Gastroesophageal sphincter (tissue), 4 donors: ENCODE data around the gene SETD1A. TPM values are rescaled to one million over a fixed set of nuclear protein-coding genes. Genes with fewer than 3 reads are reported as not detected.

Source experiments
- ATAC-seq: fragments of 150-250 bp; one replicate; pipeline ENCODE4 v1.9.1; 2016; ENCODE audit warnings: mild to moderate bottlenecking, moderate library complexity
- H3K27ac ChIP-seq, 4 donors: fragments of 200-600 bp; sonication (generic) in 3 of 4; 1 replicate in 3 of 4; 2 replicates in 1 of 4; pipeline ENCODE4 v1.5.1; 2016 to 2019
- H3K27me3 ChIP-seq: fragments of 200-600 bp; sonication (generic); one replicate; pipeline ENCODE4 v1.5.1; 2019
- H3K36me3 ChIP-seq, 2 donors: fragments of 200-600 bp; sonication (generic); one replicate each; pipeline ENCODE4 v1.5.1; 2019; ENCODE audit warnings: control low read depth in 1 of 2
- H3K4me1 ChIP-seq, 3 donors: fragments of 200-600 bp; sonication (generic); 1 replicate in 2 of 3; 2 replicates in 1 of 3; pipeline ENCODE4 v1.5.1; 2016 to 2019; ENCODE audit warnings: control low read depth in 2 of 3
- H3K4me3 ChIP-seq, 2 donors: fragments of 200-600 bp; sonication (generic); one replicate each; pipeline ENCODE4 v1.5.1; 2019; ENCODE audit warnings: mild to moderate bottlenecking in 1 of 2, moderate library complexity in 1 of 2
- H3K9me3 ChIP-seq, 3 donors: fragments of 200-600 bp; sonication (generic); one replicate each; pipeline ENCODE4 v1.5.1; 2017 to 2019; ENCODE audit warnings: control low read depth in 2 of 3
- CTCF ChIP-seq, 4 experiments: fragments of 200-600 bp in 2 of 4; fragments of 450-650 bp in 2 of 4; sonication (generic) in 1 of 4; IDR thresholded peaks; one replicate each; pipeline ENCODE4 v1.5.1; 2017 to 2019; ENCODE audit warnings: antibody characterized with exemption in 4 of 4, mild to moderate bottlenecking in 2 of 4, moderate library complexity in 2 of 4
- EP300 ChIP-seq: sonication (generic); formaldehyde crosslinking; IDR thresholded peaks from one replicate; pipeline ENCODE4 v1.6.1; 2017; ENCODE audit warnings: antibody characterized with exemption, mild to moderate bottlenecking
- POLR2A ChIP-seq, 2 donors: fragments of 450-650 bp; IDR thresholded peaks; one replicate each; pipeline ENCODE4 v1.6.1; 2017; ENCODE audit warnings: antibody characterized with exemption in 2 of 2, mild to moderate bottlenecking in 2 of 2, moderate library complexity in 1 of 2
- POLR2AphosphoS5 ChIP-seq: sonication (generic); formaldehyde crosslinking; IDR thresholded peaks from one replicate; pipeline ENCODE4 v1.6.1; 2017; ENCODE audit warnings: antibody characterized with exemption
- WGBS, 2 donors: methylation state at CpG; one replicate each; pipeline ENCODE4 v1.1.5; 2018; ENCODE audit warnings: low coverage in 1 of 2; 5-methylcytosine and 5-hydroxymethylcytosine counted together
- total RNA-seq, 4 donors: library from RNA; depleted of rRNA; stranded (reverse); fragments of >200 nt; gene quantifications; one replicate each; pipeline ENCODE4 v1.1.0, GENCODE V29; 2016

SETD1A gene
- total RNA-seq, 4 donors from 2014 or later, result 5.5 to 12.9 (median 10.1) TPM

- no peak for TF ChIP-seq EP300
- TF ChIP-seq CTCF (IDR thresholded peaks at IDR 0.05), result no peak
- no peak for TF ChIP-seq POLR2A (IDR thresholded peaks at IDR 0.05)
- no peak for TF ChIP-seq POLR2AphosphoS5
- Histone ChIP-seq H3K36me3 (peaks cover 0 to 36% of the 10 kb centered on the region in 2 donors), H3K4me3 (no peak overlapping the region), H3K9me3 (no peaks in the 10 kb centered on the region), H3K4me1 (peaks cover 0 to 49% (median 25%) of the 10 kb centered on the region in 3 donors), H3K27ac (peak overlapping the region in 3 of 4 donors; percentile 90 to 95 (median 94)), H3K27me3 (no peaks in the 10 kb centered on the region)
- no peak for ATAC-seq
- WGBS, 2 donors, result 89 to 92% methylated on average over 14 to 15 of the region's 38 CpGs
Measured at GRCh38 chr16:30946671-30947540, 10.6 kb upstream of the SETD1A start.

GRCh38 chr16:30947541-30947858 lies 10.1 kb upstream of the SETD1A start:
- ATAC-seq, result no peak
- no peaks in the 10 kb centered on the region for H3K27me3 ChIP-seq
- peak overlapping the region; percentile 69 to 95 (median 92) for H3K27ac ChIP-seq
- WGBS, 2 donors, result 17 to 78% methylated on average over 1 to 2 of the region's 3 CpGs
- H3K4me3 ChIP-seq, result peak overlapping the region in 1 of 2 donors; percentile 98
- TF ChIP-seq POLR2A (IDR thresholded peaks at IDR 0.05), result no peak
- no peak for TF ChIP-seq EP300
- TF ChIP-seq POLR2AphosphoS5, result no peak
- TF ChIP-seq CTCF (IDR thresholded peaks at IDR 0.05), result no peak
- H3K4me1 ChIP-seq, result peaks cover 0 to 50% (median 25%) of the 10 kb centered on the region in 3 donors
- H3K9me3 ChIP-seq, result no peaks in the 10 kb centered on the region
- peaks cover 0 to 33% of the 10 kb centered on the region in 2 donors for H3K36me3 ChIP-seq

- peak; percentile 79 for ATAC-seq
- TF ChIP-seq POLR2A (IDR thresholded peaks at IDR 0.05) (no peak), EP300 (no peak), POLR2AphosphoS5 (peak; percentile 46), CTCF (IDR thresholded peaks at IDR 0.05) (no peak)
- 0 to 35% methylated on average over 2 to 3 of the region's 44 CpGs for WGBS, 2 donors
- H3K27ac ChIP-seq, result peak overlapping the region; percentile 69 to 95 (median 92)
- H3K36me3 ChIP-seq, result peaks cover 0 to 27% of the 10 kb centered on the region in 2 donors
- peaks cover 0 to 55% (median 25%) of the 10 kb centered on the region in 3 donors for H3K4me1 ChIP-seq
- no peaks in the 10 kb centered on the region for H3K27me3 ChIP-seq
- H3K9me3 ChIP-seq, result no peaks in the 10 kb centered on the region
- H3K4me3 ChIP-seq, result peak overlapping the region; percentile 77 to 98
Measured at GRCh38 chr16:30947859-30948666, 9.5 kb upstream of the SETD1A start.

GRCh38 chr16:30948667-30949649 lies 8.6 kb upstream of the SETD1A start, which contains the start of gene ORAI3:
ORAI3 (plus strand) TSS chr16:30949068; CDS start chr16:30949290, 222 bp downstream.
- H3K27ac ChIP-seq, result peak within 1 kb of the TSS; percentile 69 to 95 (median 92)
- ATAC-seq, result peak; percentile 60
- H3K9me3 ChIP-seq, result no peaks in the 10 kb centered on the region
- peaks cover 0 to 24% of the 10 kb centered on the region in 2 donors for H3K36me3 ChIP-seq
- H3K27me3 ChIP-seq, result no peaks in the 10 kb centered on the region
- peak within 1 kb of the TSS; percentile 77 to 98 for H3K4me3 ChIP-seq
- WGBS, 2 donors, result 0% methylated on average over 1 of the region's 70 CpGs; no CpG with 5 or more reads in 1 of the 2 donors
- TF ChIP-seq EP300 (no peak), POLR2A (IDR thresholded peaks at IDR 0.05) (peak; percentile 56 to 65), POLR2AphosphoS5 (peak; percentile 33), CTCF (IDR thresholded peaks at IDR 0.05) (no peak)
- peaks cover 0 to 64% (median 33%) of the 10 kb centered on the region in 3 donors for H3K4me1 ChIP-seq
